ENCODE results near the gene MYL12B.

The MYL12B gene

DNA sequence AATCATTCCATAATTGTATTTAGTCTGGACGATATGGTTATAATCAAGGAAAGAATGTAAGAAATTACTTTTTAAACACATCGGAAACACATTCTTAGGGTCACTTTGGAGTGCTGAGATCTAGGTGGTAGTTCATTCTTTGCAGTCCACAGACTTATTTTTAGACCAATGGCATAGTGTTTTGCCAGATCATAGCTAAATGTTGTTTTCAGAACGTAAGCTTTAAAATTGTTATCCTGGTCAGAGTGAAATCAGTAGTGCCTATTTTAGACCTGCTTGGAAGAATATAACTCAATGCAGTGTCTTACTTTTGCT, 10.0 kb upstream of the MYL12B start:
- Histone ChIP-seq H3K4me3 (ENCODE audit: low read depth, low read length) (no peak overlapping the region), H3K9ac (ENCODE audit: low read depth, low read length) (no peak overlapping the region), H3K36me3 (ENCODE audit: control insufficient read depth, insufficient read depth, low read length) (peaks cover 62% of the 10 kb centered on the region), H3K27me3 (ENCODE audit: control insufficient read depth, insufficient read depth, low read length) (no peaks in the 10 kb centered on the region), H3K27ac (ENCODE audit: low read depth, low read length) (no peak overlapping the region), H3K4me1 (ENCODE audit: control insufficient read depth, insufficient read depth, low read length) (peaks cover 16% of the 10 kb centered on the region), H3K9me3 (ENCODE audit: control insufficient read depth, insufficient read depth, low read length) (no peaks in the 10 kb centered on the region)

DNA sequence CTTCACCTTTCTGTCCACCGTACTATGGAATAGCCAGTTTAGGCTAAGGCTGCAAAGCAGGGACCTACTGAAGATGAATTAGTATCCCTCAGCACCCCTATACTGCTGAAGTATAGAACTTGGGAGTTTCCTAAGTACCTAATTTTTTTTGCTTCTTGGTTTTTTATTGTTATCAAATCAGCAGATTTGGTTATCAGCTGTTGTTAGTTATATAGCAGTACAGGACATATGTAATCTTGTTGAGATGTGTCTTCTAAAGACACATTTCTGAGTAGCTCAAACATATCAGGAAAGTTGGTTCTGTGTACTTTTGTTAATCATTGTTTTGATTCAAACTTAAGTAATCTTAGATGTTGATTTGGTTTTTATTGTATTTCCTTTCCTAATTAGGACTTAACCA, 9.1 kb upstream of the MYL12B start:
- Histone ChIP-seq H3K36me3 (ENCODE audit: control insufficient read depth, insufficient read depth, low read length) (peaks cover 71% of the 10 kb centered on the region), H3K9me3 (ENCODE audit: control insufficient read depth, insufficient read depth, low read length) (no peaks in the 10 kb centered on the region), H3K4me3 (ENCODE audit: low read depth, low read length) (no peak overlapping the region), H3K4me1 (ENCODE audit: control insufficient read depth, insufficient read depth, low read length) (peaks cover 25% of the 10 kb centered on the region), H3K9ac (ENCODE audit: low read depth, low read length) (no peak overlapping the region), H3K27ac (ENCODE audit: low read depth, low read length) (no peak overlapping the region), H3K27me3 (ENCODE audit: control insufficient read depth, insufficient read depth, low read length) (no peaks in the 10 kb centered on the region)

DNA sequence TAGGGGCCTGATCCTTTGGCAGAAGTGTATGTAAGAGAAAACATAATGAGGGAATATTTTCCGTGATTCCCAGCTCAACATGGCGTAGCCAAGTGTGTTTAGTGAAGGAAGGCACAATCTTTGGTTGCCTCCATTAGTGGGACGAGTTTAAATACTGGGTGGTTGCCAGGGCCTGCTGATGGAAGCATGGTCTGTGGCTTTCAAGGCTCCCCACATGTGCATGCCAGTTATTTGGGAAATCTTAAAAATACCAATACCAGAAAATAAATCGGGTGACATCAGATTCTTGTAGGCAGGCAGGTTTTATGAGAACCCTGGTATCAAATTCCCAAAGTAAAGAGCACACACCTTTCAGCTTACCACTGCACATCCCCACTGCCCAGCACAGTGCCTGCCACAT, 7.2 kb upstream of the MYL12B start:
- Histone ChIP-seq H3K27me3 (ENCODE audit: control insufficient read depth, insufficient read depth, low read length) (no peaks in the 10 kb centered on the region), H3K36me3 (ENCODE audit: control insufficient read depth, insufficient read depth, low read length) (peaks cover 83% of the 10 kb centered on the region), H3K9me3 (ENCODE audit: control insufficient read depth, insufficient read depth, low read length) (no peaks in the 10 kb centered on the region), H3K27ac (ENCODE audit: low read depth, low read length) (no peak overlapping the region), H3K4me3 (ENCODE audit: low read depth, low read length) (no peak overlapping the region), H3K4me1 (ENCODE audit: control insufficient read depth, insufficient read depth, low read length) (peaks cover 26% of the 10 kb centered on the region), H3K9ac (ENCODE audit: low read depth, low read length) (no peak overlapping the region)

DNA sequence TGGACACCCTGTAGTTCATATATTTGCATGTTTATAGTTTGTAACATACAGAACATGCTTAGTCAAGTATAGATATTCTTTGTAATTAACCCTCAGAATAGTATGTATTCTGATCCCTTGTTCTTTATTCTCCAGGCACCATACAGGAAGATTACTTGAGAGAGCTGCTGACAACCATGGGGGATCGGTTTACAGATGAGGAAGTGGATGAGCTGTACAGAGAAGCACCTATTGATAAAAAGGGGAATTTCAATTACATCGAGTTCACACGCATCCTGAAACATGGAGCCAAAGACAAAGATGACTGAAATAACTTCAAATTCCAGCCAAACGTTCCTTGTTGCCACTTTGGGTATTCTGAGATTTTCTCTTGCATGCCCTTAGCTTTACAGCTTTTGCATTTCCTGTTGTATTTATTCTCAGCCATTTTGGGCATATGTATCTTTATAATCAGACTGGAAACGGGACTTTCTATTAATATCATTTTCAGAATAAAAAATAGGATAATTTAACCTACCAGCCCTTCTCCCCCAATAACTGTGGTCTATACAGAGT, 6.2 kb upstream of the MYL12B start:
- H3K4me1 ChIP-seq (ENCODE audit: control insufficient read depth, insufficient read depth, low read length): peaks cover 19% of the 10 kb centered on the region
- H3K27me3 ChIP-seq (ENCODE audit: control insufficient read depth, insufficient read depth, low read length): no peaks in the 10 kb centered on the region
- H3K36me3 ChIP-seq (ENCODE audit: control insufficient read depth, insufficient read depth, low read length): peaks cover 74% of the 10 kb centered on the region
- H3K27ac ChIP-seq (ENCODE audit: low read depth, low read length): peak overlapping the region; percentile 83
- no peaks in the 10 kb centered on the region for H3K9me3 ChIP-seq (ENCODE audit: control insufficient read depth, insufficient read depth, low read length)
- H3K9ac ChIP-seq (ENCODE audit: low read depth, low read length): no peak overlapping the region
- H3K4me3 ChIP-seq (ENCODE audit: low read depth, low read length): no peak overlapping the region

DNA sequence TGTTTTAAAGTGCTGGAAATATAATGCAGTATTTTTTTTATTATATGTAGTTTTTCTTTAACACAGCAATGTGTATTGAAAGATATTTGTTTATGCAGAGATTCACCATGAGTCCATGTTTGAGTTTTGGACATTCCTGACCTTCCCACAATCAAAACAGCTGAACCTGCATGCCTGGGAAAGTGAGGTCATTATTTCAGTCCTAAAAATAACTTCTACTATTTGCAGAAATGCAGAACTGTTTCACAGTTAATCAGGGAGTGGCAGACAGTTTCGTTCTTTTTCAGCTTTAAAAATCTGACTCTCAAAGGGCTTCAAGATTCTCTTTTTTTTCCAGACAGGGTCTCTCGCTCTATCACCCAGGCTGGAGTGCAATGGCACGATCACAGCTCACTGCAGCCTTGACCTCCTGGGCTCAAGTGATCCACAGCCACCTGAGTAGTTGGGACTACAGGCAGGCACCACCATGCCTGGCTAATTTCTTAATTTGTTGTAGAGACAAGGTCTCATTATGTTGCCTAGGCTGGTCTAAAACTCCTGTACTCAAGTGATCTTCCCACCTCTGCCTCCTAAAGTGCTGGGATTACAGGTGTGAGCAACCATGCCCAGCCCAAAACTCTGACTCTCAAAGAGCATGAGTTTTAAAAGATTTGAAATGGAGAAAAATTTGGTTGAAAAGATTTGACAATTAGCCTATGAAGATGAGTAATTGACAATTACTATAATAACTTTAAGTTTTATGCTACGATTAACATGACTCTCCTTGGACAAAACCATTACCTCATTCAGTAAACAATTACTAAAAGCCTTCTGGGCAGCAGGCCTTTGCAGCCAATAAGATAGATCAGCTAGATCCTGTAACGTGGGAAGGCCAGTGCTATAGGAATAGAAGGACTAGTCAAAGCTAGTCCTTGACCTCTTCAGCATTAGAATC, 5.0 kb upstream of the MYL12B start:
- Histone ChIP-seq H3K27ac (ENCODE audit: low read depth, low read length) (peak overlapping the region; percentile 83), H3K4me3 (ENCODE audit: low read depth, low read length) (no peak overlapping the region), H3K9ac (ENCODE audit: low read depth, low read length) (no peak overlapping the region), H3K27me3 (ENCODE audit: control insufficient read depth, insufficient read depth, low read length) (no peaks in the 10 kb centered on the region), H3K9me3 (ENCODE audit: control insufficient read depth, insufficient read depth, low read length) (no peaks in the 10 kb centered on the region), H3K4me1 (ENCODE audit: control insufficient read depth, insufficient read depth, low read length) (peaks cover 19% of the 10 kb centered on the region), H3K36me3 (ENCODE audit: control insufficient read depth, insufficient read depth, low read length) (peaks cover 72% of the 10 kb centered on the region)

DNA sequence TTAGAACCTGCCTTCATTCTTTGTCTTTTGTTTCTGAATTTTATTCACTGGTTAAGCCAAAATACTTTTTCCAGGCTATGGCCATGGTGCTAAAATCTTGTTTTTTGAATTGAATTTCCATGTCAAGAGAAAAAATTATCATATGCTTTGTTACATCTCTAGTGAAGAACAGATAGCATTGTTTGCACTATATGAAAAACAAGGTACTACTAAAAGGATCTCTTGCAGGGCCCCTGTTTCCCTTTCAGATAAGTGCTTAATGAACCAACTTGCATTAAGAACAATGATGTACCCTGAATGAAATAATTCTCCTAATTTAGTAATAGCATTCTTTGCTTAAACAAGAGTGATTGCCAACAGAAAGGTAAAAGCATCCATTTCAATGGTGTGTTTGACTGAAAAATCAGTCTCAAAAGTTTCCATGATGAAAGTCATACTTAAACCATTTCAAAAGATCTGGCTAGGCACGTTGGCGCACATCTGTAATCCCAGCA, 4.3 kb upstream of the MYL12B start:
- Histone ChIP-seq H3K36me3 (ENCODE audit: control insufficient read depth, insufficient read depth, low read length) (peaks cover 69% of the 10 kb centered on the region), H3K4me1 (ENCODE audit: control insufficient read depth, insufficient read depth, low read length) (peaks cover 19% of the 10 kb centered on the region), H3K27me3 (ENCODE audit: control insufficient read depth, insufficient read depth, low read length) (no peaks in the 10 kb centered on the region), H3K4me3 (ENCODE audit: low read depth, low read length) (no peak overlapping the region), H3K9me3 (ENCODE audit: control insufficient read depth, insufficient read depth, low read length) (no peaks in the 10 kb centered on the region), H3K27ac (ENCODE audit: low read depth, low read length) (peak overlapping the region; percentile 83), H3K9ac (ENCODE audit: low read depth, low read length) (no peak overlapping the region)

DNA sequence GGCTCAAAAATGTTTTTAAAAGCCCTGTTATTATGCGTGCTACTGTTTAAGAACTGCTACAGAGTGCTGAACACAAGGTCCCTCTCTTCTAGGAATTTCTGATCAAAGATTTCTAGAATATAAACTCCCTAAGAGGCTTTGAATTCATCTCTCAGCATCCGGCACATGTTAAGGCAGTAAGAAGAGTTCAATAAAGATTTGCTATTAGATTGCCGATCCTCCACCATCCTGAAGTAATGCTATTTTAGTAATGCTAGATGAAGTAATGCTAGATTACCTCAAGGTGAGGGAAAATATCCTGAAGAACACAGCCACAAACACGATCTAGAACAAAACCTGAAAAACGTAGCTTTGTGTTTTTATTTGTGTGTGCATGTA, 949 bp upstream of the MYL12B start:
- Histone ChIP-seq H3K27ac (ENCODE audit: low read depth, low read length) (peak overlapping the region; percentile 99), H3K4me3 (ENCODE audit: low read depth, low read length) (peak overlapping the region; percentile 88), H3K36me3 (ENCODE audit: control insufficient read depth, insufficient read depth, low read length) (peaks cover 36% of the 10 kb centered on the region), H3K9me3 (ENCODE audit: control insufficient read depth, insufficient read depth, low read length) (no peaks in the 10 kb centered on the region), H3K27me3 (ENCODE audit: control insufficient read depth, insufficient read depth, low read length) (no peaks in the 10 kb centered on the region), H3K4me1 (ENCODE audit: control insufficient read depth, insufficient read depth, low read length) (peaks cover 32% of the 10 kb centered on the region), H3K9ac (ENCODE audit: low read depth, low read length) (peak overlapping the region; percentile 100)

DNA sequence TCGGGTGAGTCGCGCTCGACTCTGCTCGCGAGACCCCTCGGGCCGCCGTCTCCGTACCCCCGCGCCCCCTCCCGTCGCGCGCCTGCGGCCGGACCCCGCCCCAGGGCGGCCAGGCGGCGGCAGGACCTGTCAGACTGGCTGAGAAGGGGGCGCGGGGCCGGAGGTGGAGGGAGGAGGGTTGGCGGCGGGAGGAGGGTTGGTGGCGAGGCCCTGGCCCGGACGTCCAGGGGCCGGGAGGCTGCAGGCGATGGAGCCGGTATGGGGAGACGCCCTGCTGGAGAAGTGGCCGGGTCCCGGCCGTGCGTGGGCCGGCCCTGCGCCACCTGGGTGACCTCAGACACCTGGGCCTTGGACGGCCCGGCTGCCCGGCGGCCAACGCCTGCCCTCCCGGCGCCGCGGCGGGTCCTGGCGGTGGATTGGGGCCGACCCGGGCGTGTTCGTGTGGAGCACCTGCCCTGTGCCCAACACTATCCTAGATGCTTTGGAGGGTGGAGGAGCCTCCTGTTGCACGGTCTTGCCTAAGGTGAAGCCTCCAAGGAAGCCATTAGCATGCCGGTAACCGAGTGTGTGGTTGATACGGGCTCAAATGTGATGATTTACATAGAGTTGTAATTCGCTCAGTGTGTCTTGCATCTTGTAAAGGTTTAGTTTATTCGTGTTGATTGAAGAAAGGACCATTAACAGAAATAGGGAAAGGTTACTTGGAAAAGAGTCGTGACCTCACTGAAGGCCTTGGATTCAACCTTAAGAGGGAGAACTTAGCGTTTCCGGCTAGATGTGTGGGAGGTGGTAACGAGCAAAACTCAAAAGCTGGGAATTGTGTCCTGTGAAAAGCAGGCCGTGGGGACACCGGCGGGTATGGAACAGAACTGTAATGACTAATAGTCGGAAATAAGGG, 550 bp downstream of the MYL12B start:
- Histone ChIP-seq H3K4me1 (ENCODE audit: control insufficient read depth, insufficient read depth, low read length) (peaks cover 27% of the 10 kb centered on the region), H3K36me3 (ENCODE audit: control insufficient read depth, insufficient read depth, low read length) (peaks cover 21% of the 10 kb centered on the region), H3K4me3 (ENCODE audit: low read depth, low read length) (peak overlapping the region; percentile 88), H3K9ac (ENCODE audit: low read depth, low read length) (peak overlapping the region; percentile 100), H3K9me3 (ENCODE audit: control insufficient read depth, insufficient read depth, low read length) (no peaks in the 10 kb centered on the region), H3K27ac (ENCODE audit: low read depth, low read length) (peak overlapping the region; percentile 99), H3K27me3 (ENCODE audit: control insufficient read depth, insufficient read depth, low read length) (no peaks in the 10 kb centered on the region)

DNA sequence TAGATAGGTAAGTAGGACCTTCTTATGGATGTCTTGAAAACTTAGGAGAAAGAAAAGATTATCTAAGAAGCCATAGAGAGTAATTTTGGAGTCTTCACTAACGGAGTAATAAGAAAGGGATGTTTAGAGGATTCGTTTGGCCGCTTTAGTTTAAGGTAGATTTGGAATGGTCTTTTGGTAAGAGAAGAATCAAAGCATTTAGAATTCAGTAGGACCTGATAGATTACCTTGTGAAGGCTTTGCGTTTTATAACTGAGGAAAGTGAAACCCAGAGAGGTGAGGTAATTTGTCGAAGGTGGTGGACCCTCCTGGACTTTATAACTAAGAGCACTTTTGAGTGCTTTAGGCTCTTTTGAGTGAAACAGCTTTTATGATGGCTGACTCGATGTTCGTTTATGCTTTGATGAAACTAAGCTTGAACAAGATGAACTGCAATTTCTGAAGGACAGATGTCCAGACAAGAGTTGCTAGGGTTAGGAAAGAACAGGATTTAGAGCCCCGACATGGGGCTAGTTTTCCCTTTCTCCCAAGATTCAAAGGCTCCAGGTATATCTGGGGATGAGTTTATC, 1.3 kb downstream of the MYL12B start:
- peak overlapping the region; percentile 88 for H3K4me3 ChIP-seq (ENCODE audit: low read depth, low read length)
- no peaks in the 10 kb centered on the region for H3K9me3 ChIP-seq (ENCODE audit: control insufficient read depth, insufficient read depth, low read length)
- H3K27ac ChIP-seq (ENCODE audit: low read depth, low read length): peak overlapping the region; percentile 99
- H3K9ac ChIP-seq (ENCODE audit: low read depth, low read length): peak overlapping the region; percentile 100
- peaks cover 14% of the 10 kb centered on the region for H3K36me3 ChIP-seq (ENCODE audit: control insufficient read depth, insufficient read depth, low read length)
- no peaks in the 10 kb centered on the region for H3K27me3 ChIP-seq (ENCODE audit: control insufficient read depth, insufficient read depth, low read length)
- peaks cover 29% of the 10 kb centered on the region for H3K4me1 ChIP-seq (ENCODE audit: control insufficient read depth, insufficient read depth, low read length)

DNA sequence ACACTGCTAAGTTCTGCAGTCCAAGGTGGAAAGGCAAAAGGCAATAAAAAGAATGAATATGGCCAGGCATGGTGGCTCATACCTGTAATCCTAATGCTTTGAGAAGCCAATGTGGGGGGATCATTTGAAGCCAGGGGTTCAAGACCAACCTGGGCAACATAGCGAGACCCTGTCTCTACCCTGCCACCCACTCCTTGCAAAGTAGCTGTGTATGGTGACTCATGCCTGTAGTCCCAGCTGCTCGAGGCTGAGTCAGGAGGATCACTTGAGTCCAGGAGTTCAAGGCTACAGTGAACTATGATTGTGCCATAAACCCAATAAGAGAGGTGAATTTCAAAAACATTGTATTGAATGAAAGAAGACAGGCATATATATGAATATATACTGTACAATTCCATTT, 2.4 kb downstream of the MYL12B start:
- Histone ChIP-seq H3K36me3 (ENCODE audit: control insufficient read depth, insufficient read depth, low read length) (0 out of 2 replicates have a peak, but pooled peaks cover 3% of the 10 kb centered on the region), H3K4me3 (ENCODE audit: low read depth, low read length) (0 out of 2 replicates have a peak overlapping the region, but pooled peaks have one; percentile 88), H3K27me3 (ENCODE audit: control insufficient read depth, insufficient read depth, low read length) (no peaks in the 10 kb centered on the region), H3K9me3 (ENCODE audit: control insufficient read depth, insufficient read depth, low read length) (no peaks in the 10 kb centered on the region), H3K27ac (ENCODE audit: low read depth, low read length) (no peak overlapping the region), H3K9ac (ENCODE audit: low read depth, low read length) (no peak overlapping the region), H3K4me1 (ENCODE audit: control insufficient read depth, insufficient read depth, low read length) (peaks cover 39% of the 10 kb centered on the region)
